HepG2 (cell line): Measurements from ENCODE around the gene KLHL21. TPM values are rescaled to one million over a fixed set of nuclear protein-coding genes. Genes with fewer than 3 reads are reported as not detected.

ENCODE experiments used
- CBX5 ChIP-seq: sonication (generic); formaldehyde crosslinking; IDR thresholded peaks from 2 replicates; pipeline ENCODE4 v1.4.0; 2020; ENCODE audit warnings: missing genetic modification reagents, borderline replicate concordance
- CEBPB ChIP-seq: IDR thresholded peaks from 2 replicates; pipeline ENCODE4 v1.6.1; 2011; ENCODE audit warnings: low read depth, low read length, improper control_type of control experiment, borderline replicate concordance
- DR1 ChIP-seq: sonication (generic); formaldehyde crosslinking; IDR thresholded peaks from 2 replicates; pipeline ENCODE4 v1.8.0; 2021; ENCODE audit warnings: mild to moderate bottlenecking, missing genetic modification reagents, inconsistent platforms
- HNF1B ChIP-seq: sonication (generic); formaldehyde crosslinking; IDR thresholded peaks from 2 replicates; pipeline ENCODE4 v1.5.1; 2020; ENCODE audit warnings: mild to moderate bottlenecking, moderate library complexity, missing genetic modification reagents
- IRX3 ChIP-seq: sonication (generic); formaldehyde crosslinking; IDR thresholded peaks from 2 replicates; pipeline ENCODE4 v1.8.1; 2023; ENCODE audit warnings: mild to moderate bottlenecking, low read depth, missing genetic modification reagents, borderline replicate concordance
- KDM5B ChIP-seq: sonication (generic); formaldehyde crosslinking; IDR thresholded peaks from 2 replicates; pipeline ENCODE4 v1.4.0; 2020; ENCODE audit warnings: missing genetic modification reagents, mild to moderate bottlenecking, borderline replicate concordance
- KLF13 ChIP-seq: sonication (generic); formaldehyde crosslinking; IDR thresholded peaks from 2 replicates; pipeline ENCODE4 v1.4.0; 2020; ENCODE audit warnings: mild to moderate bottlenecking, missing genetic modification reagents
- MBNL3 ChIP-seq: fragments of 250-450 bp; sonication (Bioruptor Pico); conservative IDR thresholded peaks from 2 replicates; pipeline ENCODE4 v1.8.0; 2022; ENCODE audit warnings: mild to moderate bottlenecking, inconsistent platforms
- MEF2D ChIP-seq: sonication (generic); formaldehyde crosslinking; IDR thresholded peaks from 2 replicates; pipeline ENCODE4 v1.5.1; 2020; ENCODE audit warnings: mild to moderate bottlenecking, missing genetic modification reagents
- MIER2 ChIP-seq: IDR thresholded peaks from 2 replicates; pipeline ENCODE4 v1.6.1; 2016; ENCODE audit warnings: missing biosample characterization, missing genetic modification reagents
- NR2F1 ChIP-seq, 2 experiments: fragments of 450-650 bp in 1 of 2; formaldehyde crosslinking in 1 of 2; IDR thresholded peaks; 2 replicates each; pipeline versions ENCODE4 v1.5.0 to v1.6.1; 2016 to 2020; ENCODE audit warnings: mild to moderate bottlenecking in 1 of 2, missing compliant biosample characterization in 1 of 2, missing genetic modification reagents in 1 of 2, moderate library complexity in 1 of 2
- NR3C1 ChIP-seq: sonication (generic); formaldehyde crosslinking; IDR thresholded peaks from 2 replicates; pipeline ENCODE4 v1.4.0; 2020; ENCODE audit warnings: missing genetic modification reagents
- SOX13 ChIP-seq, 3 experiments: fragments of 450-650 bp in 1 of 3; sonication (generic) in 1 of 3; formaldehyde crosslinking in 1 of 3; IDR thresholded peaks in 2 of 3; conservative IDR thresholded peaks in 1 of 3; 2 replicates each; pipeline versions ENCODE4 v1.5.0 to v1.6.1; 2016 to 2020; ENCODE audit warnings: antibody characterized with exemption in 1 of 3, mild to moderate bottlenecking in 1 of 3, missing compliant biosample characterization in 1 of 3, missing genetic modification reagents in 1 of 3, moderate library complexity in 1 of 3
- TEAD3 ChIP-seq: optimal IDR thresholded peaks from 2 replicates; pipeline ENCODE3; 2016; ENCODE audit warnings: borderline replicate concordance
- U2AF2 ChIP-seq: fragments of 200-400 bp; formaldehyde crosslinking; IDR thresholded peaks from 2 replicates; pipeline ENCODE4 v1.6.1; 2017; ENCODE audit warnings: low read depth, mild to moderate bottlenecking, low read length
- ZBED4 ChIP-seq: sonication (generic); formaldehyde crosslinking; IDR thresholded peaks from 2 replicates; pipeline ENCODE4 v1.4.0; 2020; ENCODE audit warnings: missing genetic modification reagents, borderline replicate concordance
- ZNF343 ChIP-seq: sonication (generic); formaldehyde crosslinking; IDR thresholded peaks from 2 replicates; pipeline ENCODE4 v1.4.0; 2020; ENCODE audit warnings: mild to moderate bottlenecking, missing genetic modification reagents
- ZNF75D ChIP-seq: sonication (generic); formaldehyde crosslinking; IDR thresholded peaks from 2 replicates; pipeline ENCODE4 v1.8.1; 2023; ENCODE audit warnings: missing genetic modification reagents, mild to moderate bottlenecking, borderline replicate concordance
- ZNF792 ChIP-seq: IDR thresholded peaks from 2 replicates; pipeline ENCODE4 v1.6.1; 2016
- ZZZ3 ChIP-seq: sonication (generic); formaldehyde crosslinking; IDR thresholded peaks from 2 replicates; pipeline ENCODE4 v1.4.0; 2020; ENCODE audit warnings: missing genetic modification reagents, mild to moderate bottlenecking, borderline replicate concordance
- polyA plus RNA-seq, 8 experiments: library from polyadenylated mRNA; depleted of rRNA in 3 of 8; stranded (reverse) in 7 of 8; unstranded in 1 of 8; fragments of >200 nt; fragmentation: Illumina TruSeq in 4 of 8; extraction: Trizol in 4 of 8; gene quantifications; 2 replicates each; pipeline versions ENCODE4 v1.2.1 to v1.2.3, GENCODE V29; 2011 to 2016; ENCODE audit warnings: low read depth in 4 of 8, missing spikeins in 1 of 8, mixed read lengths in 1 of 8; ENCODE audit not compliant: insufficient read depth in 1 of 8
- total RNA-seq, 5 experiments: library from RNA; depleted of rRNA; stranded (reverse); fragments of >200 nt; fragmentation: Illumina TruSeq; extraction: Trizol; gene quantifications; 2 replicates each; pipeline ENCODE4 v1.2.3, GENCODE V29; 2016; ENCODE audit warnings: low read depth in 1 of 5
- TF ChIP-seq, protein P1 (sequence below): sonication (generic); formaldehyde crosslinking; IDR thresholded peaks from 2 replicates; pipeline ENCODE4 v1.4.0; 2020; ENCODE audit warnings: missing genetic modification reagents
- TF ChIP-seq, protein P2 (sequence below): IDR thresholded peaks from 2 replicates; pipeline ENCODE4 v1.6.1; 2018; ENCODE audit warnings: missing genetic modification reagents

Gene KLHL21
- total and polyA plus RNA-seq, 2 of the 13 experiments (the other 11 are each of a cell fraction or from before 2014, with no cell fraction given) = 14.8 to 25.0 TPM

DNA sequence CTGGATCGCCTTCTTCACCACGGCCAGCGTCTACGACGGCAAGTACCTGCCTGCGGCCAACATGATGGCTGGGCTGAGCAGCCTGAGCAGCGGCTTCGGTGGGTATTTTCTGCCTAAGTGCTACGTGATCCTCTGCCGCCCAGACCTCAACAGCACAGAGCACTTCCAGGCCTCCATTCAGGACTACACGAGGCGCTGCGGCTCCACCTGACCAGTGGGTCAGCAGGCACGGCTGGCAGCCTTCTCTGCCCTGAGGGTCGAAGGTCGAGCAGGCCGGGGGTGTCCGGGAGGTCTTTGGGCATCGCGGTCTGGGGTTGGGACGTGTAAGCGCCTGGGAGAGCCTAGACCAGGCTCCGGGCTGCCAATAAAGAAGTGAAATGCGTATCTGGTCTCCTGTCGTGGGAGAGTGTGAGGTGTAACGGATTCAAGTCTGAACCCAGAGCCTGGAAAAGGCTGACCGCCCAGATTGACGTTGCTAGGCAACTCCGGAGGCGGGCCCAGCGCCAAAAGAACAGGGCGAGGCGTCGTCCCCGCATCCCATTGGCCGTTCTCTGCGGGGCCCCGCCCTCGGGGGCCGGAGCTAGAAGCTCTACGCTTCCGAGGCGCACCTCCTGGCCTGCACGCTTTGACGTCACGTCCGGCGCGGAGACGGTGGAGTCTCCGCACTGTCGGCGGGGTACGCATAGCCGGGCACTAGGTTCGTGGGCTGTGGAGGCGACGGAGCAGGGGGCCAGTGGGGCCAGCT, 23.1 kb downstream of the KLHL21 start, which contains the start of gene ZBTB48 (continued):
- TF ChIP-seq ZBED4 (CRISPR knock-in tag) (no peak), ZNF343 (no peak), MBNL3 (no peak), CBX5 (CRISPR knock-in tag) (0 out of 2 replicates have a peak, but pooled peaks have one; percentile 43), ZNF75D (CRISPR knock-in tag) (no peak), ZZZ3 (CRISPR knock-in tag) (peak; percentile 20; the same call in 1 of the 2 replicates), NR3C1 (no peak), CEBPB (no peak), KLF13 (0 out of 2 replicates have a peak, but pooled peaks have one; percentile 26), IRX3 (CRISPR knock-in tag) (peak; percentile 42; the same call in 1 of the 2 replicates), ZNF792 (CRISPR knock-in tag) (no peak), SOX13 (IDR thresholded peaks at IDR 0.05) (no peak), SOX13 (CRISPR knock-in tag; conservative IDR thresholded peaks at IDR 0.05 in 1 of 2, IDR thresholded peaks at IDR 0.05 in 1 of 2) (peak in 1 of 2 experiments; percentile 26; a peak in 1 of 4 replicates), MIER2 (CRISPR knock-in tag) (no peak), U2AF2 (no peak), KDM5B (CRISPR knock-in tag) (peak; percentile 53; the same call in 1 of the 2 replicates), NR2F1 (CRISPR knock-in tag; IDR thresholded peaks at IDR 0.05) (peak; percentile 14 to 58; a peak in 1 of 4 replicates), HNF1B (CRISPR knock-in tag) (peak; percentile 79), TEAD3 (CRISPR knock-in tag) (no peak), MEF2D (no peak), DR1 (peak; percentile 77)
- TF ChIP-seq, protein P1, sequence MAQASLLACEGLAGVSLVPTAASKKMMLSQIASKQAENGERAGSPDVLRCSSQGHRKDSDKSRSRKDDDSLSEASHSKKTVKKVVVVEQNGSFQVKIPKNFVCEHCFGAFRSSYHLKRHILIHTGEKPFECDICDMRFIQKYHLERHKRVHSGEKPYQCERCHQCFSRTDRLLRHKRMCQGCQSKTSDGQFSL (CRISPR knock-in tag) = no peak
- TF ChIP-seq, protein P2, sequence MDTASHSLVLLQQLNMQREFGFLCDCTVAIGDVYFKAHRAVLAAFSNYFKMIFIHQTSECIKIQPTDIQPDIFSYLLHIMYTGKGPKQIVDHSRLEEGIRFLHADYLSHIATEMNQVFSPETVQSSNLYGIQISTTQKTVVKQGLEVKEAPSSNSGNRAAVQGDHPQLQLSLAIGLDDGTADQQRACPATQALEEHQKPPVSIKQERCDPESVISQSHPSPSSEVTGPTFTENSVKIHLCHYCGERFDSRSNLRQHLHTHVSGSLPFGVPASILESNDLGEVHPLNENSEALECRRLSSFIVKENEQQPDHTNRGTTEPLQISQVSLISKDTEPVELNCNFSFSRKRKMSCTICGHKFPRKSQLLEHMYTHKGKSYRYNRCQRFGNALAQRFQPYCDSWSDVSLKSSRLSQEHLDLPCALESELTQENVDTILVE (CRISPR knock-in tag) = no peak
